GM21576 (cell line): ENCODE measurements around the gene WDFY4.
"Not testable (repeated sequence)": the region's sequence is repeated elsewhere in the genome, so short reads cannot be mapped to it uniquely, and the experiment has no call there.

Source experiments
- ATAC-seq: cut with Tn5 transposase; IDR thresholded peaks from one replicate; pipeline ENCODE4 v1.9.1; 2021; ENCODE audit warnings: mild to moderate bottlenecking, moderate library complexity; ENCODE audit not compliant: unreplicated experiment

Gene WDFY4, protein sequence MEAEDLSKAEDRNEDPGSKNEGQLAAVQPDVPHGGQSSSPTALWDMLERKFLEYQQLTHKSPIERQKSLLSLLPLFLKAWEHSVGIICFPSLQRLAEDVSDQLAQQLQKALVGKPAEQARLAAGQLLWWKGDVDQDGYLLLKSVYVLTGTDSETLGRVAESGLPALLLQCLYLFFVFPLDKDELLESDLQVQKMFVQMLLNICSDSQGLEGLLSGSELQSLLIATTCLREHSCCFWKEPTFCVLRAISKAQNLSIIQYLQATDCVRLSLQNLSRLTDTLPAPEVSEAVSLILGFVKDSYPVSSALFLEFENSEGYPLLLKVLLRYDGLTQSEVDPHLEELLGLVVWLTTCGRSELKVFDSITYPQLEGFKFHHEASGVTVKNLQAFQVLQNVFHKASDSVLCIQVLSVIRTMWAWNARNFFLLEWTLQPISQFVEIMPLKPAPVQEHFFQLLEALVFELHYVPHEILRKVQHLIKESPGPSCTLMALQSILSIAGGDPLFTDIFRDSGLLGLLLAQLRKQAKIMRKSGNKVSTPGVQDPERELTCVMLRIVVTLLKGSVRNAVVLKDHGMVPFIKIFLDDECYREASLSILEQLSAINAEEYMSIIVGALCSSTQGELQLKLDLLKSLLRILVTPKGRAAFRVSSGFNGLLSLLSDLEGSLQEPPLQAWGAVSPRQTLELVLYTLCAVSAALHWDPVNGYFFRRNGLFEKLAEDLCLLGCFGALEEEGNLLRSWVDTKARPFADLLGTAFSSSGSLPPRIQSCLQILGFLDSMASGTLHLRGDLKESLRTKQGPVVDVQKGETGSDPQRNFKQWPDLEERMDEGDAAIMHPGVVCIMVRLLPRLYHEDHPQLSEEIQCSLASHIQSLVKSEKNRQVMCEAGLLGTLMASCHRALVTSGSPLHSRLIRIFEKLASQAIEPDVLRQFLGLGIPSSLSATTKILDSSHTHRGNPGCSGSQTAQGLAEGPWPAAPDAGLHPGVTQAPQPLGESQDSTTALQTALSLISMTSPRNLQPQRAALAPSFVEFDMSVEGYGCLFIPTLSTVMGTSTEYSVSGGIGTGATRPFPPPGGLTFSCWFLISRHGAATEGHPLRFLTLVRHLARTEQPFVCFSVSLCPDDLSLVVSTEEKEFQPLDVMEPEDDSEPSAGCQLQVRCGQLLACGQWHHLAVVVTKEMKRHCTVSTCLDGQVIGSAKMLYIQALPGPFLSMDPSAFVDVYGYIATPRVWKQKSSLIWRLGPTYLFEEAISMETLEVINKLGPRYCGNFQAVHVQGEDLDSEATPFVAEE (N-terminal part only)

GRCh38 chr10:48684792-48685623 lies at the start of gene WDFY4:
TSS of gene WDFY4 (plus strand) at chr10:48684873. CDS start at chr10:48709733, 24,860 bp downstream.
- ATAC-seq: peak; percentile 64

DNA sequence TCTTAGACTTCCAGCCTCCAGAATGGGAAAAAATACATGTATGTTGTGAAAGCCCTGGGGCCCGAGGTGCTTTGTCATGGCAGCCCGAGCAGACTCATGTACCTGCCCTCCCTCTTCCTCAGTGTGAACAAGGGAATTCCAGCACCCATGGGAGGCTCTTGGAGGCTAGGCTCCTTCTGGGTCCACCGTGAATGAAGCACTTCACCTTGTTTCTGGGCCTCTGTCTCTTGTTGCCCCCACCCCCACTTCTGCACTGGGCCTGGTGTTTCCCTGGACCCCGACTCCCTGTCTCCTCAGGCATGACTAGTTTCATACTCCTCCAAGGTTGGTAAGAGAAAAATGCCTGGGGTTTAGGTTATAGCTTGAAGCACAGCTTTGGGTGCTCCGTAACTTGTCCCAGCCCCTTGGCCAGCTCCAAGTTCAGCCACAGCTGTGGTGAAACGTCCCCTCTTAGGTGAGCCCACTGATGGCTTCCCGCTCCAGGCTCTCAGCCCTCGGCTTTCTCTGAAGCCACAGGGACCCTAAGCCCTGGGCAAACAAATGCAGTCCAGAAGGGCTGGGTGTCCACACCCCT lies 49.6 kb upstream of the WDFY4 start:
- ATAC-seq: no peak

DNA sequence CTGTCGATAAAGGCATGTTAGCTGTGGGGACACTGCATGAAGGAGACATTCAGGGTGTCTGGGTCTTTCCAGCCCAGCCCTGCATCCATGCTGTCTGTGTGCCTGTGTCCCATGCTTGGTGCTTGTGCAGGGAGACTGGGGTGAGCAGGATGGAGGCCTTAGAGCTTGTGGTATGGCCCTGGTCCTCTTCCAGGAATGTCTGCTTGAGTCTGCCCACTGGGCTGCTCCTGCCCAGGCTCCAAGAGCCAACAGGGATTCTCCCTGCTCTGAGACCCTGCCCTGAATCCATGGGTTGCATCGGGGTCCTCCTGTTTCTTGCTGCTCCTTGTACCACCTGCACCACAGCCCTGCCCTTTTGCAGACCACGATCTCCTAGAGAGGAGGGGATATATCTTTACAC lies 48.4 kb upstream of the WDFY4 start:
- ATAC-seq: no peak

DNA sequence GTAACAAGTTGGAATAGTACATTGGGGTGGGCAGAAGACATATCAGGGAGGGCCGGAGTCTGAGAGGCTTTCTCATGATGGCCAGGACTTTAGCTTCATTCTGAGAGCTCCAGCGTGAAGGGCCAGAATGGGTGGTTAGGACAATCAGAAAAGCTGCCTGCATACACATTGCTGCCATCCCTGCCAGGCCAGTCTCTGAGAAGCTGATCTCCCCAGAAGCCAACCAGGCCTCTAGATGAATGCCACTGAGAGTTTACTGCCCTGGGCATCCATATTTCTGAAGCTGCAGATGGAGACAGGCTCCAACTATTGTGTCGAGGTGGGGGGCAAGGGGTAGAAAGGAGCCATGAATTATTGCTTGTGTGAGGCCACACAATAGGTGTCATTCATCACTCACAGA lies 47.8 kb upstream of the WDFY4 start:
- no peak for ATAC-seq

DNA sequence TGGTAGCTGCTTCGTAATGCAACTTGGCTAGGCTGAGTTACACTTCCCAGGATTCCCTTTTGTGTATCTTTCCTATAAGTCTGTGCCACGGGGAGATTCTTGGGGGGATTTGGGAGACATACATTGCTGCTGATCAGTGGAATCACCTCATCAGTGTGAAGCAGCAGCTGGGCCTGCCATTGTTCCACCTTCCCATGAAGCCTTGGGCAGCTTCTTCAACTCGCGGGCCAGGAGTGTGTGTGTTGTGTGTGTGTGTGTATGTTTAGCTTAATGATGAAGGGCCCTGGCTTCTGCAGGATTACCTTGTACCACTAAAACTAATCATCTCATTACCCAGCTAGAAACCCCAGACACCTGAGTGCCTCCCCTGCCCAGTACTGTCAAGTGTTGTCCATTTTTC lies 46.5 kb upstream of the WDFY4 start:
- no peak for ATAC-seq

DNA sequence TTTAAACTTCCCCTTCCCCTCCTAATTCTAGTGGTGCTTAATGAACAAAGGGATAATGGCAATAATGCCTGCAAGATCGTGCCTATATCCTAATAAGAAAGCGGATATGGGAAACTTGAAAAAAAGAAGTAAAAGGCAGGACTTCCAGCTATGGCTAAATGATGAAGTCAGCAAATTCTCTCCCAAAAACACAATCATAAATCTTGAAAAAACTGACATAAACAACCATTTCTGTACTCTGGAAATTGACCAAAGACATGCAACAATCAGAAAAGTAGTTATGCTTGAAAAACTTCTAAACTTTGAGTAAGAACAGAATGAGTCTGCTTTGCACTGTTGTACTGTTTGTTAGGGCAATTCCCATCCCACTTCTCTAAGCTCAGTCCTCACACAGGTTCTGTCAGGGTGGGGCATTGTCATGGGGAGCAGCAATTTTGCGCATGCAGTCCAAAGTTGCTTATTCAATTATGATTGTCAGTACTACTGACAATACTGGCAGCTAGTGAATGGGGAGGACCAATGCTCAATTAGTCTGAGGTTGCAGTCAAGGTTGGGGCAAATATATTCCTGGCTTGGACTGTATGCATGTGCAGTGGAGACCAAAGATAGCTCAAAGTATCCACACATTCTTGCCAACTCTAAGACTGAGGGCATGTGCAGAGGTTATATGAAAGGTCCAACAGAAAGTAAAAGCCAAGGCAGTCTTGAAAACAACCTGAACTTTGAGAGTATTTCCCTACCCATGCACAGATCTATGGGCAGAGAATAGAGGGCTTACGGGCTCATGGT lies 45.7 kb upstream of the WDFY4 start:
- no peak for ATAC-seq

DNA sequence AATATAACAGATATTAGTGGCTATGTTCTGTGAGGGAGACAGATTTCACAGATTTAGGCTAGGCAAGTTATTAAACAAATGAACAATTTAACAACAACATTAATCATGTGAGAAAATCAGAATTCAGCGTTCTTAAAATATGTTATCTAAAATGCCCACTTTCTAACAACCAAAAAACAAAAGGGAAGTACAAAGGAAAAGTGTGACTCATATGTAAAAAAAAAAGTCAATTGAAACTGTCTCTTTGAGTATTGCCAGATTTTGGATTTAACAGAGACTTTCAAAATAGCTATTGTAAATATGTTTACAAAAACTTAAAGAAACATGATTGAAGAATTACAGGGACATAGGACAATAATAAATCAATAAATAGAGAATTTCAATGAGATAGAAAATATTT lies 45.0 kb upstream of the WDFY4 start:
- no peak for ATAC-seq

DNA sequence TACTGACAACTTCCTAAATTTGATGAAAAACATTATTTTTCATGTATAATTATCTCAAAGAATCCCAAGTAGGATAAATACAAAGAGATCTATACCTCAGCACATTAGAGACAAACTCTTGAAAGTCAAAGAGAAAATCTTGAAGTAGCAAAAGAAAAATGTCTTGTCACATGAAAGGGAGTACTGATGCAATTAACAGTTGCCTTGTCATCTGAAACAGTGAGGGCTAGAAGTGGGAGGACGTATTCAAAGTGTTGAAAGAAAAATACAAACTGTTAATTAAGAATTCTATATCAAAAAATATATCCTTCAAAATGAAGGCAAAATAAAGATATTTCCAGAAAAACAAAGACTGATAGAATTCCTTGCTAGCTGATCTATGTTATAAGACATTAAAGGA lies 44.3 kb upstream of the WDFY4 start:
- no peak for ATAC-seq

DNA sequence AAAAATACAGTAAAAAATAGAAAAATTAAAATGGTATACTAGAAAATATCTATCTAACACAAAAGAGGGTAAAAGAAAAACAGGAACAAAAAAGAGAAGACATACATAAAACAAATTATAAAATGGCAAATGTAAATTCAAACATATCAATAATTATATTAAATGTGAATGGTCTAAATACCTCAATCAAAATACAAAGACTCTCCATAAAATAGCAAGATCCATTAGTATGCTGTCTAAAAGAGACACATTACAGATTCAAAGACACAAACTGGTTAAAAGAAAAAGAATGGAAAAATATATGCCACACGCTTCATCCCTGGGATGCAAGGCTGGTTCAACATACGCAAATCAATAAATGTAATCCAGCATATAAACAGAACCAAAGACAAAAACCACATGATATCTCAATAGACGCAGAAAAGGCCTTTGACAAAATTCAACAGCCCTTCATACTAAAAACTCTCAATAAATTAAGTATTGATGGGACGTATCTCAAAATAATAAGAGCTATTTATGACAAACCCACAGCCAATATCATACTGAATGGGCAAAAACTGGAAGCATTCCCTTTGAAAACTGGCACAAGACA lies 43.5 kb upstream of the WDFY4 start:
- not testable (repeated sequence) for ATAC-seq

GRCh38 chr10:48645600-48645999 lies 39.1 kb upstream of the WDFY4 start:
- no peak for ATAC-seq

GRCh38 chr10:48647073-48647472 lies 37.6 kb upstream of the WDFY4 start:
- ATAC-seq: not testable (repeated sequence)

GRCh38 chr10:48648172-48648942 lies 36.3 kb upstream of the WDFY4 start:
- no peak for ATAC-seq

DNA sequence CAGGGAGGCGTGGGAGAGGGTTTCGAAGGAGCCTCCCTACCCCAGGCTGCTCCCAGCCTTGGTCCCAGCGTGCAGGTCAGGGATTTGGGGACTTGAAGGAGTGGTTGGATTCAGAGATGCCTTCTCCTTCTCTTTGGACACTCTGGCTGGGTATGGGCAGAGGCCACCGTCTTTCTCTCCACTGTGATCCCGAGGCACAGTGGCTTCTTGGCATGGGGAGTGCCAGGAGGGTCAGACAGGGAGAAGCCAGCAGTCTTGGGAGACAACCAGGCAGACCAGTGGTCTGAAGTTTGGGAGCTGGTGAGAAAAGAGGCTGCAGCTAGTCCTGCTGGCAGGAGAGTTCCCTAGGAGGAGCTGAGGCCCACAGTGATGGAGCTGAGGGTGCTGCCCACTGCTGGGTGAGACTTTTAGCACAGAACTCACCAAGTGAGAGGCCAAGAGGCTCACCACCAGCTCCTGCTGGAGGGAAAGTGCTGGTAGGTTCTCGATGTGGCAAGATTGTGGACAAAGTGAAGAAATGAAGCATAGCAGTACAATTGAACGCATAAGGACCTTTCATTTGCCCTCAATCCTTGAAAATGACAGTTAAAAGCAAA lies 35.2 kb upstream of the WDFY4 start:
- ATAC-seq: no peak

DNA sequence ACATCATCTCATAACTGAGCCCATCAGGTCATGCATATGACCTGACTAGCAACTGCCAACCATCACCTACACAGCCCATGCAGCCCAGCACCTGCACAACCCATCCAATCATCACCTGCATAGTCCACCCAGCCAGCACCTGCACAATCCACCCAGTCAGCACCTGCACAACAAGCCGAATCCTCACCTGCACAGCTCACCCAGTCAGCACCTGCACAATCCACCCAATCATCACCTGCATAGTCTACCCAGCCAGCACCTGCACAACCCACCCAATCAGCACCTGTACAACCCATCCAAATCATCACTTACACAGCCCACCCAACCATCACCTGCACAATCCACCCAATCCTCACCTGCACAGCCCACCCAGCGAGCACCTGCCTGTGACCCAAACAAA lies 33.4 kb upstream of the WDFY4 start:
- no peak for ATAC-seq

GRCh38 chr10:48651839-48652238 lies 32.8 kb upstream of the WDFY4 start:
- no peak for ATAC-seq

DNA sequence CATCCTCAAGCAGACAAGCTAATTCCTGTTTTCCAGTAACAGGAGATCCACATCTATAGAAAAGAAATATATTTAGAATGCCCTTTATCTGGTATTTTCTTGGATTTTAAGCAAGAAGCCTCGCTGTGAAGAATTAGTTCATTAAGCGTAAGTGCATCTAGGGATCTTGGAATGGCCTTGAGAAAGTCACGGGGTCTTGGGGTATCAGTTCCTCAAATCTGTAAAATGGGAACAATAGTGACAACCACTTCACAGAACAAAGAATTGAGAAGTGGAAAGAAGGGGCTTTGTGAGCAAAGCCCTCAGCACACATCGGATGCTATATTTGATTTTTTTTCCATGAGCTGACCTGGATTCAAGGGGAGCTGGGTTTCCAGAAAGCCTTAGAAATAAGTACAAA lies 32.3 kb upstream of the WDFY4 start:
- no peak for ATAC-seq

- ATAC-seq: no peak
These were observed 31.3 kb upstream of the WDFY4 start for GRCh38 chr10:48653347-48653746.
